ENCODE data around the gene FAM53B. TPM values are rescaled to one million over a fixed set of nuclear protein-coding genes. Genes with fewer than 3 reads are reported as not detected.

The FAM53B gene
- total RNA-seq, 2 donors from 2014 or later: 17.1 to 21.1 TPM

DNA sequence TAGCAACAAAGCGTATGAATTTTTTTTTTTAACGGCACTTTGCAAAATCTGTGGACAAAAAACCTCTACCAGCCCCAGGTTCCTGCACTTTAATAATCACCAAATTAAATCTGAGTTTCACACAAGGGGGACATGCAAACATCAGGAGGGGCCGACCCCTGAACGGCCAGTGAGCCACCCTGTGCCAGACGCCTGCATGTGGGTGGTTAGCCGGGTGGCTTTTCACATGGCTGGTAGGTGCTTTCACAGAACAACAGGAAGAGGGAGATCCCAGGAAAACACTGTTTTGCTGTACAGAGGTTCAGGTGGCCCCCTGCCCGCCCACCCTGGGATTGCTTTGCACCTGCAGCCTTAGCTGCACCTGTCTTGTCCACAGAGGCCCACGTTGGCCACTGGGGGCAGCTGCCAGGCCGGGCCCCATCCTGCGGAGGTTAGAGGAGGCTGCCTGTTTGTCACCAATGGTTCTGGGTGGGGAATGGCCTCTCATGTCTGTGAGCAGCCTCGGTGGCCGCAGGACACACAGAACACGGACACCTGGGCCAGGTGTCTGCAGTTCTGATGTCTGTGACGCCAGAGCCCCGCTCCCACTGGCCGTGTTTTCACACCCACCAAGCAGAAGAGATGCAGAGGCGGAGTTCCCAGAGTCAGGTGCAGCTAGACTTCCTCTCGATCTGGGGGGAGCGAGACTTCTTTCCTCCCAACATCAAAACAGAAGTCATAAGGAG, 107.7 kb downstream of the FAM53B start:
- Histone ChIP-seq H3K4me3 (no peak overlapping the region), H3K27me3 (no peaks in the 10 kb centered on the region), H3K9me3 (no peaks in the 10 kb centered on the region), H3K4me1 (peaks cover 6% of the 10 kb centered on the region), H3K27ac (no peak overlapping the region), H3K36me3 (replicated peaks in 1 of 2; ENCODE audit: insufficient read depth in 1 of 2, low read depth in 2 of 2) (no peaks in the 10 kb centered on the region)
- DNase-seq: no peak
- intact Hi-C loops (cut with DNase I): no loop called here
- WGBS, 2 donors: 75 to 80% methylated on average over 17 to 19 of the region's 19 CpGs
- no peak for ATAC-seq
- no peak for TF ChIP-seq POLR2A (IDR thresholded peaks at IDR 0.05)
- TF ChIP-seq, protein P1, sequence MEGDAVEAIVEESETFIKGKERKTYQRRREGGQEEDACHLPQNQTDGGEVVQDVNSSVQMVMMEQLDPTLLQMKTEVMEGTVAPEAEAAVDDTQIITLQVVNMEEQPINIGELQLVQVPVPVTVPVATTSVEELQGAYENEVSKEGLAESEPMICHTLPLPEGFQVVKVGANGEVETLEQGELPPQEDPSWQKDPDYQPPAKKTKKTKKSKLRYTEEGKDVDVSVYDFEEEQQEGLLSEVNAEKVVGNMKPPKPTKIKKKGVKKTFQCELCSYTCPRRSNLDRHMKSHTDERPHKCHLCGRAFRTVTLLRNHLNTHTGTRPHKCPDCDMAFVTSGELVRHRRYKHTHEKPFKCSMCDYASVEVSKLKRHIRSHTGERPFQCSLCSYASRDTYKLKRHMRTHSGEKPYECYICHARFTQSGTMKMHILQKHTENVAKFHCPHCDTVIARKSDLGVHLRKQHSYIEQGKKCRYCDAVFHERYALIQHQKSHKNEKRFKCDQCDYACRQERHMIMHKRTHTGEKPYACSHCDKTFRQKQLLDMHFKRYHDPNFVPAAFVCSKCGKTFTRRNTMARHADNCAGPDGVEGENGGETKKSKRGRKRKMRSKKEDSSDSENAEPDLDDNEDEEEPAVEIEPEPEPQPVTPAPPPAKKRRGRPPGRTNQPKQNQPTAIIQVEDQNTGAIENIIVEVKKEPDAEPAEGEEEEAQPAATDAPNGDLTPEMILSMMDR (IDR thresholded peaks at IDR 0.05): no peak

DNA sequence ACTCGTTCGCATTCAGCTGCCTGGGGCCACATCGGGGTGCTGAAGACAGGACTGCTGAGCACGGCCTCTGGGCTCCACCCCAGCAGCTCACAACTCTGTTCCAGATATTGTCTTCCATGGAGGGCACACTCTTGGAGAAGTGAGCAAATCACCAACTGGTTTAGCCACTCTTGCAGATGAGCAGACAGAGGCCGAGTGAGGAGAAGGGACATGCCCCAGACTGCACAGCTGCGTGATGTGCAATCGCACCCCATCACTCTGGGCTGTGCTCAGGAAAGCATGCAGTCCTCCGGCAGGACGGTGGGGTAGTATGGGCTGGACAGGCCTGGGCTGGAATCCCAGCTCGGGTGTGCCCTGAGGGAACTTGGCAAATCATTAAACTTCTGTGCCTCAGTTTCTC, 111.6 kb downstream of the FAM53B start:
- Histone ChIP-seq H3K27ac (peak overlapping the region in 3 of 4 donors; percentile 3 to 51 (median 34)), H3K27me3 (no peaks in the 10 kb centered on the region), H3K9me3 (no peaks in the 10 kb centered on the region), H3K4me3 (no peak overlapping the region), H3K4me1 (peaks cover 15% of the 10 kb centered on the region), H3K36me3 (replicated peaks in 1 of 2; ENCODE audit: insufficient read depth in 1 of 2, low read depth in 2 of 2) (no peaks in the 10 kb centered on the region)
- 81 to 100% methylated on average over 4 to 10 of the region's 10 CpGs for WGBS, 2 donors
- no peak for DNase-seq
- intact Hi-C loops (cut with DNase I): no loop called here
- TF ChIP-seq POLR2A (IDR thresholded peaks at IDR 0.05): no peak
- TF ChIP-seq, protein P1 (IDR thresholded peaks at IDR 0.05): no peak
- no peak for ATAC-seq

GRCh38 chr10:124632064-124632531, 112.1 kb downstream of the FAM53B start:
- H3K9me3 ChIP-seq: no peaks in the 10 kb centered on the region
- TF ChIP-seq POLR2A (IDR thresholded peaks at IDR 0.05): no peak
- TF ChIP-seq, protein P1 (IDR thresholded peaks at IDR 0.05): peak in 5 of 7 experiments; percentile 40 to 69 (median 52)
- peak overlapping the region in 3 of 4 donors; percentile 3 to 51 (median 34) for H3K27ac ChIP-seq
- H3K4me1 ChIP-seq: peaks cover 20% of the 10 kb centered on the region
- WGBS, 2 donors: 44 to 56% methylated on average over 16 of the region's 19 CpGs
- ATAC-seq (peak; percentile 64), DNase-seq (peak; percentile 51 to 81 (median 72))
- no peak overlapping the region for H3K4me3 ChIP-seq
- no peaks in the 10 kb centered on the region for H3K27me3 ChIP-seq
- intact Hi-C loops (cut with DNase I): no loop called here
- no peaks in the 10 kb centered on the region for H3K36me3 ChIP-seq (replicated peaks in 1 of 2; ENCODE audit: insufficient read depth in 1 of 2, low read depth in 2 of 2)

- H3K4me3 ChIP-seq: no peak overlapping the region
- H3K4me1 ChIP-seq: peaks cover 27% of the 10 kb centered on the region
- H3K27me3 ChIP-seq: no peaks in the 10 kb centered on the region
- no peak for ATAC-seq
- intact Hi-C loops (cut with DNase I): no loop called here
- H3K36me3 ChIP-seq (replicated peaks in 1 of 2; ENCODE audit: insufficient read depth in 1 of 2, low read depth in 2 of 2): no peaks in the 10 kb centered on the region
- no peak overlapping the region for H3K27ac ChIP-seq
- WGBS, 2 donors: 93 to 95% methylated on average over 4 to 5 of the region's 5 CpGs
- no peaks in the 10 kb centered on the region for H3K9me3 ChIP-seq
- TF ChIP-seq, protein P1 (IDR thresholded peaks at IDR 0.05): no peak
- TF ChIP-seq POLR2A (IDR thresholded peaks at IDR 0.05): no peak
- no peak for DNase-seq
These were observed 113.6 kb downstream of the FAM53B start for GRCh38 chr10:124630551-124630950.

Measured in body of pancreas (tissue), 4 donors.